Endothelial cell of umbilical vein (primary cell): ENCODE measurements around the gene TTC21B.

Source experiments
- CTCF ChIP-seq, 2 donors: IDR thresholded peaks; 1 replicate in 1 of 2; 2 replicates in 1 of 2; pipeline ENCODE4 v1.5.1; 2011; ENCODE audit warnings: low read length in 2 of 2, mild to moderate bottlenecking in 2 of 2, moderate library complexity in 2 of 2, control low read depth in 1 of 2, inconsistent platforms in 1 of 2, low read depth in 1 of 2; ENCODE audit not compliant: insufficient read depth in 1 of 2; ENCODE audit errors: extremely low read depth in 1 of 2
- JUN ChIP-seq: IDR thresholded peaks from 2 replicates; pipeline ENCODE4 v1.6.1; 2011; ENCODE audit warnings: borderline replicate concordance, low read depth; ENCODE audit not compliant: insufficient read length, insufficient read depth
- POLR2AphosphoS5 ChIP-seq: IDR thresholded peaks from 2 replicates; pipeline ENCODE4 v1.6.1; 2012; ENCODE audit warnings: low read depth, mild to moderate bottlenecking, control low read depth, low read length, moderate library complexity; ENCODE audit not compliant: insufficient read depth

GRCh38 chr2:165905269-165905668 lies 48.3 kb downstream of the TTC21B start:
- TF ChIP-seq CTCF (IDR thresholded peaks at IDR 0.05; ENCODE audit: extremely low read depth in 1 of 2, insufficient read depth in 1 of 2, low read depth in 1 of 2, low read length in 2 of 2) (no peak), POLR2AphosphoS5 (no peak), JUN (no peak)
